Measurements from ENCODE around the gene HSD17B1.

Gene HSD17B1

GRCh38 chr17:42568341-42569111 lies 15.8 kb downstream of the HSD17B1 start:
- DNase-seq (ENCODE audit: low spot score): no peak

- no peak for DNase-seq (ENCODE audit: low spot score)
Measured at GRCh38 chr17:42571435-42572225, 18.9 kb downstream of the HSD17B1 start.

GRCh38 chr17:42573095-42573494 lies 20.4 kb downstream of the HSD17B1 start:
- no peak for DNase-seq (ENCODE audit: low spot score)

- no peak for DNase-seq (ENCODE audit: low spot score)
Measured at GRCh38 chr17:42574463-42574862, 21.7 kb downstream of the HSD17B1 start.

GRCh38 chr17:42577140-42577531 lies 24.4 kb downstream of the HSD17B1 start:
- no peak for DNase-seq (ENCODE audit: low spot score)

GRCh38 chr17:42577532-42578281 lies 25.0 kb downstream of the HSD17B1 start, which contains the start of gene PSMC3IP:
Gene PSMC3IP (minus strand): TSS chr17:42577729. CDS start chr17:42577686, 43 bp downstream.
- DNase-seq (ENCODE audit: low spot score): peak; percentile 98

- DNase-seq (ENCODE audit: low spot score): peak; percentile 82
Measured at GRCh38 chr17:42578282-42578869, 25.7 kb downstream of the HSD17B1 start.

- DNase-seq (ENCODE audit: low spot score): no peak
Measured at GRCh38 chr17:42579794-42580551, 27.2 kb downstream of the HSD17B1 start.

- no peak for DNase-seq (ENCODE audit: low spot score)
Measured at GRCh38 chr17:42581744-42582270, 29.1 kb downstream of the HSD17B1 start.

GRCh38 chr17:42584880-42585279 lies 32.2 kb downstream of the HSD17B1 start:
- no peak for DNase-seq (ENCODE audit: low spot score)

GRCh38 chr17:42585353-42585752 lies 32.6 kb downstream of the HSD17B1 start:
- DNase-seq (ENCODE audit: low spot score): no peak

GRCh38 chr17:42586514-42587230 lies 33.9 kb downstream of the HSD17B1 start:
- DNase-seq (ENCODE audit: low spot score): no peak

- no peak for DNase-seq (ENCODE audit: low spot score)
Measured at GRCh38 chr17:42590886-42591285, 38.2 kb downstream of the HSD17B1 start.

GRCh38 chr17:42591411-42591810 lies 38.7 kb downstream of the HSD17B1 start:
- DNase-seq (ENCODE audit: low spot score): no peak

- DNase-seq (ENCODE audit: low spot score): no peak
Measured at GRCh38 chr17:42596386-42596785, 43.7 kb downstream of the HSD17B1 start.

- DNase-seq (ENCODE audit: low spot score): no peak
Measured at GRCh38 chr17:42598905-42599304, 46.2 kb downstream of the HSD17B1 start.

GRCh38 chr17:42603318-42603717 lies 50.6 kb downstream of the HSD17B1 start:
- DNase-seq (ENCODE audit: low spot score): no peak

Measured in AG20443 (cell line).